HepG2 (cell line): Measurements from ENCODE around the gene UBFD1. TPM values are rescaled to one million over a fixed set of nuclear protein-coding genes. Genes with fewer than 3 reads are reported as not detected.

ENCODE experiments used
- ADNP ChIP-seq: sonication (generic); formaldehyde crosslinking; IDR thresholded peaks from 2 replicates; pipeline ENCODE4 v1.4.0; 2020; ENCODE audit warnings: missing genetic modification reagents
- CREB1 ChIP-seq, 2 experiments: fragments of 450-650 bp in 1 of 2; IDR thresholded peaks; 2 replicates each; pipeline ENCODE4 v1.6.1; 2016 to 2017; ENCODE audit warnings: control low read depth in 1 of 2, mild to moderate bottlenecking in 1 of 2, missing compliant biosample characterization in 1 of 2, missing genetic modification characterization in 1 of 2
- ETV6 ChIP-seq: sonication (generic); formaldehyde crosslinking; conservative IDR thresholded peaks from 2 replicates; pipeline ENCODE4 v1.4.0; 2020; ENCODE audit warnings: missing genetic modification reagents
- KDM1A ChIP-seq: IDR thresholded peaks from 2 replicates; pipeline ENCODE4 v1.6.1; 2016; ENCODE audit warnings: missing compliant biosample characterization
- KDM2A ChIP-seq: sonication (generic); formaldehyde crosslinking; IDR thresholded peaks from 2 replicates; pipeline ENCODE4 v1.4.0; 2020; ENCODE audit warnings: low read depth, missing genetic modification reagents, borderline replicate concordance
- ZNF326 ChIP-seq: sonication (generic); formaldehyde crosslinking; IDR thresholded peaks from 2 replicates; pipeline ENCODE4 v1.4.0; 2020; ENCODE audit warnings: missing genetic modification reagents, borderline replicate concordance
- ZNF431 ChIP-seq: sonication (generic); formaldehyde crosslinking; IDR thresholded peaks from 2 replicates; pipeline ENCODE4 v1.9.0; 2022; ENCODE audit warnings: missing genetic modification reagents, low read depth, mild to moderate bottlenecking, borderline replicate concordance
- ZNF496 ChIP-seq: sonication (generic); formaldehyde crosslinking; IDR thresholded peaks from 2 replicates; pipeline ENCODE4 v1.8.1; 2023; ENCODE audit warnings: mild to moderate bottlenecking, moderate library complexity, missing genetic modification reagents; ENCODE audit not compliant: insufficient replicate concordance
- ZNF543 ChIP-seq: sonication (generic); formaldehyde crosslinking; IDR thresholded peaks from 2 replicates; pipeline ENCODE4 v1.4.0; 2020; ENCODE audit warnings: mild to moderate bottlenecking, missing genetic modification reagents
- ZNF598 ChIP-seq: sonication (generic); formaldehyde crosslinking; IDR thresholded peaks from 2 replicates; pipeline ENCODE4 v1.5.1; 2020; ENCODE audit warnings: mild to moderate bottlenecking, missing genetic modification reagents, borderline replicate concordance
- ZNF720 ChIP-seq: sonication (generic); formaldehyde crosslinking; IDR thresholded peaks from 2 replicates; pipeline ENCODE4 v1.4.0; 2020; ENCODE audit warnings: missing genetic modification reagents
- ZNF782 ChIP-seq: sonication (generic); formaldehyde crosslinking; IDR thresholded peaks from 2 replicates; pipeline ENCODE4 v1.4.0; 2020; ENCODE audit warnings: missing genetic modification reagents, mild to moderate bottlenecking, borderline replicate concordance
- polyA plus RNA-seq, 8 experiments: library from polyadenylated mRNA; depleted of rRNA in 3 of 8; stranded (reverse) in 7 of 8; unstranded in 1 of 8; fragments of >200 nt; fragmentation: Illumina TruSeq in 4 of 8; extraction: Trizol in 4 of 8; gene quantifications; 2 replicates each; pipeline versions ENCODE4 v1.2.1 to v1.2.3, GENCODE V29; 2011 to 2016; ENCODE audit warnings: low read depth in 4 of 8, missing spikeins in 1 of 8, mixed read lengths in 1 of 8; ENCODE audit not compliant: insufficient read depth in 1 of 8
- total RNA-seq, 5 experiments: library from RNA; depleted of rRNA; stranded (reverse); fragments of >200 nt; fragmentation: Illumina TruSeq; extraction: Trizol; gene quantifications; 2 replicates each; pipeline ENCODE4 v1.2.3, GENCODE V29; 2016; ENCODE audit warnings: low read depth in 1 of 5
- TF ChIP-seq, protein P1 (sequence below): sonication (generic); formaldehyde crosslinking; IDR thresholded peaks from 2 replicates; pipeline ENCODE4 v1.4.0; 2020; ENCODE audit warnings: missing genetic modification reagents, mild to moderate bottlenecking, borderline replicate concordance
- TF ChIP-seq, protein P2 (sequence below): sonication (generic); formaldehyde crosslinking; IDR thresholded peaks from 2 replicates; pipeline ENCODE4 v1.5.0; 2020; ENCODE audit warnings: mild to moderate bottlenecking, missing genetic modification reagents, borderline replicate concordance
- TF ChIP-seq, protein P3 (sequence below): sonication (generic); formaldehyde crosslinking; IDR thresholded peaks from 2 replicates; pipeline ENCODE4 v1.8.1; 2023; ENCODE audit warnings: mild to moderate bottlenecking, missing genetic modification reagents, borderline replicate concordance
- TF ChIP-seq, protein P4 (sequence below): sonication (generic); formaldehyde crosslinking; IDR thresholded peaks from 2 replicates; pipeline ENCODE4 v1.4.0; 2020; ENCODE audit warnings: mild to moderate bottlenecking, missing genetic modification reagents

The UBFD1 gene
- total and polyA plus RNA-seq, 2 of the 13 experiments (the other 11 are each of a cell fraction or from before 2014, with no cell fraction given): 100 to 111 TPM

DNA sequence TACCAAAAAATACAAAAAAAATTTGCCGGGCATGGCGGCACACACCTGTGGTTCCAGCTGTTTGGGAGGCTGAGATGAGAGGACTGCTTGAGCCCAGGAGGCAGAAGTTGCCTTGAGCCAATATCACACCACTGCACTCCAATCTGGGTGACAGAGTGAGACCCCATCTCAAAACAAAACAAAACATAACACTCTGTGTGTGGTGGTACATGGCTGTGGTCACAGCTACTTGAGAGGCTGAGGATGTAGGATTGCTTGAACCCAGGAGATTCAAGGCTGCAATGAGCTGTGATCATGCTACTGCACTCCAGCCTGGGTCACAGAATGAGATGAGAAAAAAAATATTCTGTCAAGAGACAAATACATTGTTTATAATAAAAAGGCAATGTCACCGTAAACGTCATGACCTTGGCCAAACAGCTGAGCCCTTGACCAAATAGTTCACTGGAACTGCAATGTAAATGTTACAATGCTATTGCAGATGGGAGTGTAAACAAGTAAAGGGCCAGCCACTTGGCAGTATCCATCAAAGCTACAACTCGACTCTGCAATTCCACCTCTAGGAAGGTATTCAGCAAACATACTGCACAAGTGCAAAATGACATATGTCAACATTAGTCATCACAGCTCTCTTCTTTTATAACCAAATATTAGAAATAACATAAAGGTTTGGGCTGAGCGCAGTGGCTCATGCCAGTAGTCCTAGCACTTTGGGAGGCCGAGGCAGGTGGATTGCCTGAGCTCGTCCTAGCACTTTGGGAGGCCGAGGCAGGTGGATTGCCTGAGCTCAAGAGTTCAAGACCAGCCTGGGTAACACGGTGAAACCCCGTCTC is 17.3 kb upstream of the UBFD1 start (continued):
- TF ChIP-seq, protein P1, sequence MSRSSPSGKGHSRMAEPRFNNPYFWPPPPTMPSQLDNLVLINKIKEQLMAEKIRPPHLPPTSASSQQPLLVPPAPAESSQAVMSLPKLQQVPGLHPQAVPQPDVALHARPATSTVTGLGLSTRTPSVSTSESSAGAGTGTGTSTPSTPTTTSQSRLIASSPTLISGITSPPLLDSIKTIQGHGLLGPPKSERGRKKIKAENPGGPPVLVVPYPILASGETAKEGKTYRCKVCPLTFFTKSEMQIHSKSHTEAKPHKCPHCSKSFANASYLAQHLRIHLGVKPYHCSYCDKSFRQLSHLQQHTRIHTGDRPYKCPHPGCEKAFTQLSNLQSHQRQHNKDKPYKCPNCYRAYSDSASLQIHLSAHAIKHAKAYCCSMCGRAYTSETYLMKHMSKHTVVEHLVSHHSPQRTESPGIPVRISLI (CRISPR knock-in tag): peak; percentile 89; the same call in 1 of the 2 replicates
- TF ChIP-seq, protein P2, sequence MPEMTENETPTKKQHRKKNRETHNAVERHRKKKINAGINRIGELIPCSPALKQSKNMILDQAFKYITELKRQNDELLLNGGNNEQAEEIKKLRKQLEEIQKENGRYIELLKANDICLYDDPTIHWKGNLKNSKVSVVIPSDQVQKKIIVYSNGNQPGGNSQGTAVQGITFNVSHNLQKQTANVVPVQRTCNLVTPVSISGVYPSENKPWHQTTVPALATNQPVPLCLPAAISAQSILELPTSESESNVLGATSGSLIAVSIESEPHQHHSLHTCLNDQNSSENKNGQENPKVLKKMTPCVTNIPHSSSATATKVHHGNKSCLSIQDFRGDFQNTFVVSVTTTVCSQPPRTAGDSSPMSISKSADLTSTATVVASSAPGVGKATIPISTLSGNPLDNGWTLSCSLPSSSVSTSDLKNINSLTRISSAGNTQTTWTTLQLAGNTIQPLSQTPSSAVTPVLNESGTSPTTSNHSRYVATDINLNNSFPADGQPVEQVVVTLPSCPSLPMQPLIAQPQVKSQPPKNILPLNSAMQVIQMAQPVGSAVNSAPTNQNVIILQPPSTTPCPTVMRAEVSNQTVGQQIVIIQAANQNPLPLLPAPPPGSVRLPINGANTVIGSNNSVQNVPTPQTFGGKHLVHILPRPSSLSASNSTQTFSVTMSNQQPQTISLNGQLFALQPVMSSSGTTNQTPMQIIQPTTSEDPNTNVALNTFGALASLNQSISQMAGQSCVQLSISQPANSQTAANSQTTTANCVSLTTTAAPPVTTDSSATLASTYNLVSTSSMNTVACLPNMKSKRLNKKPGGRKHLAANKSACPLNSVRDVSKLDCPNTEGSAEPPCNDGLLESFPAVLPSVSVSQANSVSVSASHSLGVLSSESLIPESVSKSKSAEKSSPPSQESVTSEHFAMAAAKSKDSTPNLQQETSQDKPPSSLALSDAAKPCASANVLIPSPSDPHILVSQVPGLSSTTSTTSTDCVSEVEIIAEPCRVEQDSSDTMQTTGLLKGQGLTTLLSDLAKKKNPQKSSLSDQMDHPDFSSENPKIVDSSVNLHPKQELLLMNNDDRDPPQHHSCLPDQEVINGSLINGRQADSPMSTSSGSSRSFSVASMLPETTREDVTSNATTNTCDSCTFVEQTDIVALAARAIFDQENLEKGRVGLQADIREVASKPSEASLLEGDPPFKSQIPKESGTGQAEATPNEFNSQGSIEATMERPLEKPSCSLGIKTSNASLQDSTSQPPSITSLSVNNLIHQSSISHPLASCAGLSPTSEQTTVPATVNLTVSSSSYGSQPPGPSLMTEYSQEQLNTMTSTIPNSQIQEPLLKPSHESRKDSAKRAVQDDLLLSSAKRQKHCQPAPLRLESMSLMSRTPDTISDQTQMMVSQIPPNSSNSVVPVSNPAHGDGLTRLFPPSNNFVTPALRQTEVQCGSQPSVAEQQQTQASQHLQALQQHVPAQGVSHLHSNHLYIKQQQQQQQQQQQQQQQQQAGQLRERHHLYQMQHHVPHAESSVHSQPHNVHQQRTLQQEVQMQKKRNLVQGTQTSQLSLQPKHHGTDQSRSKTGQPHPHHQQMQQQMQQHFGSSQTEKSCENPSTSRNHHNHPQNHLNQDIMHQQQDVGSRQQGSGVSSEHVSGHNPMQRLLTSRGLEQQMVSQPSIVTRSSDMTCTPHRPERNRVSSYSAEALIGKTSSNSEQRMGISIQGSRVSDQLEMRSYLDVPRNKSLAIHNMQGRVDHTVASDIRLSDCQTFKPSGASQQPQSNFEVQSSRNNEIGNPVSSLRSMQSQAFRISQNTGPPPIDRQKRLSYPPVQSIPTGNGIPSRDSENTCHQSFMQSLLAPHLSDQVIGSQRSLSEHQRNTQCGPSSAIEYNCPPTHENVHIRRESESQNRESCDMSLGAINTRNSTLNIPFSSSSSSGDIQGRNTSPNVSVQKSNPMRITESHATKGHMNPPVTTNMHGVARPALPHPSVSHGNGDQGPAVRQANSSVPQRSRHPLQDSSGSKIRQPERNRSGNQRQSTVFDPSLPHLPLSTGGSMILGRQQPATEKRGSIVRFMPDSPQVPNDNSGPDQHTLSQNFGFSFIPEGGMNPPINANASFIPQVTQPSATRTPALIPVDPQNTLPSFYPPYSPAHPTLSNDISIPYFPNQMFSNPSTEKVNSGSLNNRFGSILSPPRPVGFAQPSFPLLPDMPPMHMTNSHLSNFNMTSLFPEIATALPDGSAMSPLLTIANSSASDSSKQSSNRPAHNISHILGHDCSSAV (CRISPR knock-in tag): no peak
- TF ChIP-seq ZNF431 (CRISPR knock-in tag): no peak; the same call in 1 of the 2 replicates
- peak; percentile 89; the same call in 1 of the 2 replicates for TF ChIP-seq ZNF543 (CRISPR knock-in tag)
- no peak for TF ChIP-seq ETV6 (CRISPR knock-in tag)
- TF ChIP-seq ZNF598: peak; percentile 79; the same call in 1 of the 2 replicates
- peak; percentile 86 for TF ChIP-seq KDM1A (CRISPR knock-in tag)
- no peak for TF ChIP-seq ZNF496 (CRISPR knock-in tag)
- TF ChIP-seq, protein P3, sequence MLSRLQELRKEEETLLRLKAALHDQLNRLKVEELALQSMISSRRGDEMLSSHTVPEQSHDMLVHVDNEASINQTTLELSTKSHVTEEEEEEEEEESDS (CRISPR knock-in tag): peak; percentile 70; the same call in 1 of the 2 replicates
- no peak for TF ChIP-seq ADNP (CRISPR knock-in tag)
- 0 out of 2 replicates have a peak, but pooled peaks have one; percentile 18 for TF ChIP-seq ZNF326 (CRISPR knock-in tag)
- peak; percentile 49; the same call in 1 of the 2 replicates for TF ChIP-seq KDM2A (CRISPR knock-in tag)
- no peak; the same call in 1 of the 2 replicates for TF ChIP-seq ZNF782 (CRISPR knock-in tag)
- TF ChIP-seq ZNF720: no peak
- TF ChIP-seq, protein P4, sequence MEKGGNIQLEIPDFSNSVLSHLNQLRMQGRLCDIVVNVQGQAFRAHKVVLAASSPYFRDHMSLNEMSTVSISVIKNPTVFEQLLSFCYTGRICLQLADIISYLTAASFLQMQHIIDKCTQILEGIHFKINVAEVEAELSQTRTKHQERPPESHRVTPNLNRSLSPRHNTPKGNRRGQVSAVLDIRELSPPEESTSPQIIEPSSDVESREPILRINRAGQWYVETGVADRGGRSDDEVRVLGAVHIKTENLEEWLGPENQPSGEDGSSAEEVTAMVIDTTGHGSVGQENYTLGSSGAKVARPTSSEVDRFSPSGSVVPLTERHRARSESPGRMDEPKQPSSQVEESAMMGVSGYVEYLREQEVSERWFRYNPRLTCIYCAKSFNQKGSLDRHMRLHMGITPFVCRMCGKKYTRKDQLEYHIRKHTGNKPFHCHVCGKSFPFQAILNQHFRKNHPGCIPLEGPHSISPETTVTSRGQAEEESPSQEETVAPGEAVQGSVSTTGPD (CRISPR knock-in tag): no peak
- TF ChIP-seq CREB1 (IDR thresholded peaks at IDR 0.05): peak; percentile 93
- TF ChIP-seq CREB1 (CRISPR knock-in tag; IDR thresholded peaks at IDR 0.05): peak; percentile 94
